KMS-11 (cell line): ENCODE data around the gene SPAG9.

Experiments
- H2AFZ ChIP-seq: fragments of 200-600 bp; sonication (generic); 2 replicates; pipeline ENCODE4 v1.6.1; 2016; ENCODE audit warnings: antibody characterized with exemption, mixed run types, low read depth
- H3K27ac ChIP-seq: fragments of 200-600 bp; sonication (generic); 2 replicates; pipeline ENCODE4 v1.6.1; 2016; ENCODE audit warnings: mild to moderate bottlenecking, mixed run types
- H3K27me3 ChIP-seq: fragments of 200-600 bp; sonication (generic); 2 replicates; pipeline ENCODE4 v1.6.1; 2017; ENCODE audit warnings: mild to moderate bottlenecking, low read depth, mixed run types, moderate library complexity; ENCODE audit not compliant: insufficient read depth
- H3K36me3 ChIP-seq: fragments of 200-600 bp; sonication (generic); 2 replicates; pipeline ENCODE4 v1.6.1; 2017; ENCODE audit warnings: mild to moderate bottlenecking, mixed run types; ENCODE audit not compliant: insufficient read depth
- H3K4me1 ChIP-seq: fragments of 200-600 bp; sonication (generic); 2 replicates; pipeline ENCODE4 v1.6.1; 2016; ENCODE audit warnings: mild to moderate bottlenecking, low read depth, mixed run types; ENCODE audit not compliant: poor library complexity, severe bottlenecking
- H3K4me2 ChIP-seq: fragments of 200-600 bp; sonication (generic); 2 replicates; pipeline ENCODE4 v1.7.0; 2016; ENCODE audit warnings: mild to moderate bottlenecking, mixed run types
- H3K4me3 ChIP-seq: fragments of 200-600 bp; sonication (generic); IDR thresholded peaks from 2 replicates; pipeline ENCODE4 v1.6.1; 2017; ENCODE audit warnings: low read depth, low read length, mixed read lengths; ENCODE audit not compliant: insufficient read depth
- H3K79me2 ChIP-seq: fragments of 200-600 bp; sonication (generic); 2 replicates; pipeline ENCODE4 v1.6.1; 2016; ENCODE audit warnings: low read depth, mixed run types; ENCODE audit not compliant: insufficient read depth
- H3K9ac ChIP-seq: fragments of 200-600 bp; sonication (generic); 2 replicates; pipeline ENCODE4 v1.6.1; 2016; ENCODE audit warnings: mild to moderate bottlenecking, mixed run types
- H4K20me1 ChIP-seq: fragments of 200-600 bp; sonication (generic); 2 replicates; pipeline ENCODE4 v1.6.1; 2016; ENCODE audit warnings: mild to moderate bottlenecking, mixed run types; ENCODE audit not compliant: insufficient read depth
- CTCF ChIP-seq: fragments of 200-600 bp; sonication (generic); conservative IDR thresholded peaks from 2 replicates; pipeline ENCODE4 v1.6.1; 2017; ENCODE audit warnings: low read depth, mild to moderate bottlenecking, antibody characterized with exemption, low read length, moderate library complexity, mixed read lengths

SPAG9 gene

DNA sequence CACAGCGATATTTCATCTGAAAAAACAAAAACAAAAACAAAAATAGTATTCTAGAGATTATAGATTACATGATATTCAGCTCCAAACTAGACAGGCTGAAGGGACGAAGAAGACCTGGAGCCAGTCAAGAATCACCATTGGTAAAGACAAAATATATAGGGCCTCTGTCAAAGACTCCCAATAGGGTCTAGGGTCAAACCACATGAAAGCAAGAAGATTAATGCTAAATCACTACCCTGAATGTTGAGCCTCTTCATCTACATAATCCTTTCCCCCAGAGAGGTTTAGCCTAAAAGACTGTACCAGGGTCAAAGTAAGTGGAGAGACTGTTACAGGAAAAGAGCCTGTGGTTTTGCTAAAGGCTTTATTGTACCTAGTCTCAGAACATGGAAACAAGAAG, 21.9 kb upstream of the SPAG9 start:
- Histone ChIP-seq H3K27ac (no peak overlapping the region), H3K79me2 (no peaks in the 10 kb centered on the region), H3K4me3 (no peak overlapping the region), H3K4me2 (no peak overlapping the region), H3K27me3 (no peaks in the 10 kb centered on the region), H4K20me1 (no peaks in the 10 kb centered on the region), H3K36me3 (no peaks in the 10 kb centered on the region), H3K9ac (no peak overlapping the region), H3K4me1 (peaks cover 4% of the 10 kb centered on the region), H2AFZ (no peak overlapping the region)
- no peak for TF ChIP-seq CTCF

DNA sequence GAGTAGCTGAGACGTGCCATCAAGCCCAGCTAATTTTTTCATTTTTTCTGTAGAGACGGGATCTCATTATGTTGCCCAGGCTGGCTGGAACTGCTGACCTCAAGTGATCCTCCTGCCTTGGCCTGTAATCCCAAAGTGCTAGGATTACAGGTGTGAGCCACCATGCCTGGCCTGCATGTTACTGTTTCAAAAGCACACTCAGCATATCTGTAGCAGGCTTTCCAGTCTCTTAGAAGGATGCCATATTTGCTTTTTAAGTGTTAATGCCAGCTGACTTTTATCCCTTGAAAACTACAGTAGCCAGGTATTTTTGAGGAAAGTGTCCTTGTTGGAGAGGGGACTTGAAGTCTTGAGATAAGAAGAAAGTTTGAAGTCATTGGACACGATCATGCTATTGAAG, 15.3 kb upstream of the SPAG9 start:
- H3K79me2 ChIP-seq, result no peaks in the 10 kb centered on the region
- H3K36me3 ChIP-seq, result no peaks in the 10 kb centered on the region
- no peak overlapping the region for H2AFZ ChIP-seq
- no peak for TF ChIP-seq CTCF
- H3K4me2 ChIP-seq, result no peak overlapping the region
- no peak overlapping the region for H3K9ac ChIP-seq
- no peak overlapping the region for H3K4me3 ChIP-seq
- no peaks in the 10 kb centered on the region for H4K20me1 ChIP-seq
- H3K4me1 ChIP-seq, result peaks cover 11% of the 10 kb centered on the region
- H3K27ac ChIP-seq, result no peak overlapping the region
- no peaks in the 10 kb centered on the region for H3K27me3 ChIP-seq

DNA sequence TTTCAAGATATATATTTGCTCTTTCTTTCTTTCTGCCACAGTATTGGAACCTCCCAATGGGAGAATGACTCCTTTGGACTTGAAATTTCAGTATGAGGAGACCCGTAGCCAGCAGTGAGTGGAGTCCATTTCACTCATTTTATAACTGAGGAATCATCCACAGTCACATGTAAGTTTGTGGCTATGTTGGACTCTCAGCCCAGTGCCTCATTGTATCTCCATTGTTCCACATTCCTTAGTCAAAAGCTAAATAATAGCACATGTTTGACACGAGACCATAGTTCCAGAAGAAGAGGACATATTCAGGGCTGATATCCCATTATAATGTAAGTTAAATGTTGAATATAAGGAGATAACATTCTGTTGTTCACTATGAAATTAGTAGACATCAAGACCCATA, 12.7 kb upstream of the SPAG9 start:
- H3K4me1 ChIP-seq, result peaks cover 11% of the 10 kb centered on the region
- no peaks in the 10 kb centered on the region for H3K36me3 ChIP-seq
- no peak overlapping the region for H3K4me3 ChIP-seq
- H3K79me2 ChIP-seq, result no peaks in the 10 kb centered on the region
- H3K27ac ChIP-seq, result no peak overlapping the region
- TF ChIP-seq CTCF, result no peak
- no peaks in the 10 kb centered on the region for H3K27me3 ChIP-seq
- no peaks in the 10 kb centered on the region for H4K20me1 ChIP-seq
- H2AFZ ChIP-seq, result no peak overlapping the region
- no peak overlapping the region; the same call in 1 of the 2 replicates for H3K4me2 ChIP-seq
- no peak overlapping the region for H3K9ac ChIP-seq

DNA sequence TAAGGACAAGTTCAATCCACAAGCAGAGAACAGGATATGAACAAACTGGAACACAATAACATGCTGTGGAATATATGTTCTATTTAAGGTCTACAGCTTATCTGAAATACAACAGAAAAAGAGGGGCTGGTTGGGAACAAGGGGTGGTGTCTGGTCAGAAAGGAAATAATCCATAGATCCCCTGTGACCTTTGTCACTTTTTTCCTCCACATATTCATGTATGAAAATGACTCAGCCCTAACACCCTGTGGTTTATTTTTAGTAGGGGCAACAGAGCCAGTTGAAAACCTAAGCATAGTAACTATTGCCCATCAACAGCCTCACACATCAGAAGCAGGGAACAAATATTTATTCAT, 12.3 kb upstream of the SPAG9 start:
- no peak overlapping the region for H3K9ac ChIP-seq
- peak overlapping the region; percentile 2; the same call in 1 of the 2 replicates for H3K4me2 ChIP-seq
- H3K27me3 ChIP-seq, result no peaks in the 10 kb centered on the region
- H3K79me2 ChIP-seq, result no peaks in the 10 kb centered on the region
- H3K27ac ChIP-seq, result no peak overlapping the region
- H3K4me3 ChIP-seq, result no peak overlapping the region
- H4K20me1 ChIP-seq, result no peaks in the 10 kb centered on the region
- peaks cover 11% of the 10 kb centered on the region for H3K4me1 ChIP-seq
- no peaks in the 10 kb centered on the region for H3K36me3 ChIP-seq
- no peak overlapping the region for H2AFZ ChIP-seq
- no peak for TF ChIP-seq CTCF

DNA sequence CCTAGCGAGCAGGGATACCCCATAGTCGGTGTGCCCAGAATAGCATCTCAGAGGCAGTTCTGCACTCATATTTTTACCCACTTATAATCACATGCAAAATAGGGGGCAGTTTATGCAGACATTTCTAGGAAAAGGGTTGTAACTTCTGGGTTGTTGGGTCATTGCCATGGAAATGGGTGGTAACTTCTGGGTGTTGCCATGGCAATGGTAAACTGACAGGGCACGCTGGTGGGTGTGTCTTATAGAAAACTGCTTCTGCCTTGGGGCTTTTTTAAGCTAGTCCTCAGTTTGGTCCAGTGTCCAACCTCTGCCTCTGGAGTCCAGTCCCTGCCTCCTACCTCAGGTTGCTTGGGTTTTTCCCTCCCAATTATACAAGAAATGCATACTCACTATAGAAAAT, 7.4 kb upstream of the SPAG9 start:
- Histone ChIP-seq H4K20me1 (no peaks in the 10 kb centered on the region), H3K79me2 (no peaks in the 10 kb centered on the region), H3K4me2 (no peak overlapping the region), H3K27me3 (no peaks in the 10 kb centered on the region), H3K27ac (no peak overlapping the region), H3K4me1 (peaks cover 7% of the 10 kb centered on the region), H3K9ac (no peak overlapping the region), H2AFZ (no peak overlapping the region), H3K36me3 (no peaks in the 10 kb centered on the region), H3K4me3 (no peak overlapping the region)
- TF ChIP-seq CTCF, result no peak
